H1 (cell line): Measurements from ENCODE around the gene ANKRD13C. TPM values are rescaled to one million over a fixed set of nuclear protein-coding genes. Genes with fewer than 3 reads are reported as not detected.

Experiments used
- CTCF ChIA-PET: fragments of 300-600 bp; sonication (Branson Sonifier 250); formaldehyde crosslinking; loops from one replicate; lab custom pipeline; 2021; ENCODE audit not compliant: partially characterized antibody; lab: Charles Lee
- POLR2A ChIA-PET: fragments of 300-600 bp; sonication (Branson Sonifier 250); formaldehyde crosslinking; loops from one replicate; lab custom pipeline; 2021; ENCODE audit warnings: inconsistent platforms; ENCODE audit not compliant: partially characterized antibody; lab: Charles Lee
- DNase-seq, 2 experiments: peaks; one replicate each; pipeline versions ENCODE4 v3.0.0 to v3.0.0-alpha.2; 2010 to 2022; ENCODE audit warnings: low spot score in 2 of 2, low read depth in 1 of 2, mixed read lengths in 1 of 2
- FAIRE-seq: peaks from 2 replicates; lab custom pipeline; 2011; peaks lifted over from hg19 to GRCh38; lab: Jason Lieb, UNC
- H2AFZ ChIP-seq: 2 replicates; pipeline ENCODE4 v1.8.1; 2012; ENCODE audit warnings: low read length, inconsistent platforms
- H2AK5ac ChIP-seq: 2 replicates; pipeline ENCODE4 v1.6.1; 2013; ENCODE audit warnings: low read depth, low read length
- H2BK120ac ChIP-seq: replicated peaks from 2 replicates; pipeline ENCODE3; 2013; ENCODE audit warnings: low read depth, low read length, inconsistent platforms
- H2BK12ac ChIP-seq: 2 replicates; pipeline ENCODE4 v1.6.1; 2013; ENCODE audit warnings: low read depth, low read length
- H2BK15ac ChIP-seq: 2 replicates; pipeline ENCODE4 v1.6.1; 2013; ENCODE audit warnings: low read length
- H2BK20ac ChIP-seq: 2 replicates; pipeline ENCODE4 v1.6.1; 2013; ENCODE audit warnings: low read length
- H2BK5ac ChIP-seq: 2 replicates; pipeline ENCODE4 v1.6.1; 2013; ENCODE audit warnings: low read depth, low read length
- H3K14ac ChIP-seq: 2 replicates; pipeline ENCODE4 v1.6.1; 2013; ENCODE audit warnings: inconsistent platforms; ENCODE audit not compliant: insufficient read length
- H3K18ac ChIP-seq: 2 replicates; pipeline ENCODE4 v1.6.1; 2013; ENCODE audit warnings: low read length; ENCODE audit errors: extremely low read depth
- H3K23ac ChIP-seq: 2 replicates; pipeline ENCODE4 v1.6.1; 2013; ENCODE audit warnings: inconsistent platforms; ENCODE audit not compliant: insufficient read length
- H3K23me2 ChIP-seq: 2 replicates; pipeline ENCODE4 v1.6.1; 2013; ENCODE audit warnings: low read depth, low read length
- H3K27ac ChIP-seq: 2 replicates; pipeline ENCODE4 v1.6.1; 2011; ENCODE audit warnings: low read depth, low read length, inconsistent platforms
- H3K27me3 ChIP-seq, 4 experiments: replicated peaks in 1 of 4; 1 replicate in 1 of 4; 2 replicates in 3 of 4; pipeline versions ENCODE4 v1.6.1 to v1.8.1; 2011 to 2013; ENCODE audit warnings: low read length in 3 of 4, mild to moderate bottlenecking in 3 of 4, inconsistent platforms in 2 of 4, mixed read lengths in 2 of 4, moderate library complexity in 1 of 4; ENCODE audit not compliant: control insufficient read depth in 3 of 4, insufficient read depth in 3 of 4; ENCODE audit errors: extremely low read depth in 1 of 4
- H3K36me3 ChIP-seq, 4 experiments: 2 replicates each; pipeline versions ENCODE4 v1.6.1 to v1.8.1; 2011 to 2013; ENCODE audit warnings: mild to moderate bottlenecking in 4 of 4, low read length in 3 of 4, moderate library complexity in 2 of 4, control low read depth in 1 of 4, inconsistent platforms in 1 of 4; ENCODE audit not compliant: insufficient read depth in 4 of 4, control insufficient read depth in 2 of 4
- H3K4ac ChIP-seq: replicated peaks from 2 replicates; pipeline ENCODE3; 2013; ENCODE audit warnings: low read length, low read depth, mixed read lengths, inconsistent platforms; ENCODE audit not compliant: insufficient read length
- H3K4me1 ChIP-seq, 4 experiments: replicated peaks in 1 of 4; 1 replicate in 1 of 4; 2 replicates in 3 of 4; pipeline versions ENCODE4 v1.6.1 to v1.8.1; 2011 to 2013; ENCODE audit warnings: low read length in 3 of 4, inconsistent platforms in 2 of 4, mixed read lengths in 1 of 4; ENCODE audit not compliant: insufficient read depth in 4 of 4, control insufficient read depth in 3 of 4
- H3K4me2 ChIP-seq, 2 experiments: 2 replicates each; pipeline versions ENCODE4 v1.6.1 to v1.8.1; 2011 to 2013; ENCODE audit warnings: low read depth in 2 of 2, low read length in 2 of 2, control low read depth in 1 of 2, inconsistent platforms in 1 of 2, mild to moderate bottlenecking in 1 of 2; ENCODE audit not compliant: insufficient read depth in 1 of 2
- H3K4me3 ChIP-seq, 4 experiments: fragments of 200-600, 300-600 bp in 1 of 4; sonication (generic), shearing (Covaris generic), sonication (Bioruptor Twin) in 1 of 4; 2 replicates each; pipeline versions ENCODE4 v1.5.1 to v1.8.1; 2011 to 2016; ENCODE audit warnings: low read length in 4 of 4, low read depth in 3 of 4, control low read depth in 2 of 4, inconsistent platforms in 2 of 4, mild to moderate bottlenecking in 2 of 4, mixed read lengths in 1 of 4, moderate library complexity in 1 of 4; ENCODE audit not compliant: insufficient read depth in 2 of 4; ENCODE audit errors: extremely low read depth in 1 of 4
- H3K56ac ChIP-seq: replicated peaks from 2 replicates; pipeline ENCODE3; 2013; ENCODE audit warnings: low read depth, mild to moderate bottlenecking, mixed read lengths, low read length, inconsistent platforms; ENCODE audit not compliant: insufficient read length
- H3K79me1 ChIP-seq: 2 replicates; pipeline ENCODE4 v1.6.1; 2013; ENCODE audit warnings: low read depth, low read length, control low read depth
- H3K79me2 ChIP-seq, 2 experiments: 2 replicates each; pipeline versions ENCODE4 v1.6.1 to v1.8.1; 2012 to 2013; ENCODE audit warnings: low read length in 2 of 2, mild to moderate bottlenecking in 2 of 2, inconsistent platforms in 1 of 2; ENCODE audit not compliant: insufficient read depth in 2 of 2, control insufficient read depth in 1 of 2
- H3K9ac ChIP-seq, 4 experiments: replicated peaks in 1 of 4; 1 replicate in 1 of 4; 2 replicates in 3 of 4; pipeline versions ENCODE4 v1.6.1 to v1.8.1; 2011 to 2013; ENCODE audit warnings: low read depth in 3 of 4, low read length in 3 of 4, control low read depth in 2 of 4, mild to moderate bottlenecking in 2 of 4, moderate library complexity in 2 of 4, inconsistent platforms in 1 of 4; ENCODE audit errors: extremely low read depth in 1 of 4
- H3K9me3 ChIP-seq, 2 experiments: 2 replicates each; pipeline versions ENCODE4 v1.6.1 to v1.8.1; 2012 to 2013; ENCODE audit warnings: mild to moderate bottlenecking in 2 of 2, moderate library complexity in 2 of 2, control low read depth in 1 of 2, inconsistent platforms in 1 of 2, low read depth in 1 of 2, low read length in 1 of 2, mixed read lengths in 1 of 2; ENCODE audit not compliant: insufficient read depth in 2 of 2
- H4K20me1 ChIP-seq, 2 experiments: replicated peaks in 1 of 2; 2 replicates each; pipeline versions ENCODE3 to v1.8.1; 2011 to 2013; ENCODE audit warnings: inconsistent platforms in 2 of 2, low read length in 2 of 2, mild to moderate bottlenecking in 1 of 2; ENCODE audit not compliant: insufficient read depth in 2 of 2, control insufficient read depth in 1 of 2
- H4K5ac ChIP-seq: 2 replicates; pipeline ENCODE4 v1.6.1; 2013; ENCODE audit warnings: low read length, low read depth, mixed read lengths, inconsistent platforms; ENCODE audit not compliant: insufficient read length
- H4K8ac ChIP-seq: 2 replicates; pipeline ENCODE4 v1.8.0; 2013; ENCODE audit warnings: mild to moderate bottlenecking, moderate library complexity, low read length, inconsistent platforms; ENCODE audit not compliant: insufficient read depth; ENCODE audit errors: extremely low read depth
- H4K91ac ChIP-seq: replicated peaks from 2 replicates; pipeline ENCODE3; 2013; ENCODE audit warnings: low read length, mixed read lengths, inconsistent platforms; ENCODE audit not compliant: insufficient read length
- CBX5 ChIP-seq: fragments of 300-800, 300-1000 bp; sonication (generic); IDR thresholded peaks from 2 replicates; pipeline ENCODE4 v1.7.1; 2016; ENCODE audit warnings: antibody characterized with exemption, low read length, low read depth
- GTF2F1 ChIP-seq: IDR thresholded peaks from 2 replicates; pipeline ENCODE4 v1.6.1; 2012; ENCODE audit warnings: low read depth, low read length, improper control_type of control experiment, borderline replicate concordance
- RNF2 ChIP-seq: fragments of 200-900, 300-1000 bp; sonication (generic); IDR thresholded peaks from 2 replicates; pipeline ENCODE4 v1.7.1; 2016; ENCODE audit warnings: borderline replicate concordance, low read depth, mild to moderate bottlenecking, antibody characterized with exemption, low read length; ENCODE audit not compliant: poor library complexity, severe bottlenecking; ENCODE audit errors: missing control alignments
- YY1 ChIP-seq: IDR thresholded peaks from 2 replicates; pipeline ENCODE4 v1.6.1; 2011; ENCODE audit warnings: low read depth, mild to moderate bottlenecking, low read length
- whole genome bisulfite sequencing, 2 experiments: shearing (Covaris generic) in 1 of 2; methylation state at CpG; one replicate each; pipeline versions ENCODE4 v1.1.6 to v1.1.7; 2013 to 2015; ENCODE audit warnings: low lambda C conversion rate in 2 of 2, mixed read lengths in 2 of 2, inconsistent platforms in 1 of 2, low coverage in 1 of 2, missing lambda C conversion rate in 1 of 2; ENCODE audit not compliant: insufficient replicate concordance in 2 of 2, insufficient coverage in 1 of 2, insufficient read length in 1 of 2; ENCODE audit errors: extremely low coverage in 1 of 2, missing lambda C conversion rate in 1 of 2; 5-methylcytosine and 5-hydroxymethylcytosine counted together
- polyA plus RNA-seq, 7 experiments: library from polyadenylated mRNA; depleted of rRNA in 3 of 7; stranded (reverse) in 5 of 7; unstranded in 2 of 7; fragments of >200 nt in 5 of 7; fragments of 200-250 nt in 2 of 7; gene quantifications; 1 replicate in 5 of 7; 2 replicates in 1 of 7; 4 replicates in 1 of 7; pipeline versions ENCODE4 v1.2.1 to v1.2.3, GENCODE V29; 2011 to 2013; ENCODE audit warnings: missing spikeins in 2 of 7, mixed read lengths in 2 of 7
- total RNA-seq: library from RNA; stranded (reverse); fragmentation: NEBNext Ultra II Directional; extraction: Animal tissue kit (Norgen Biotek cat#: 25700); gene quantifications from 2 replicates; pipeline ENCODE4 v1.2.1, GENCODE V29; 2021

The ANKRD13C gene
- total and polyA plus RNA-seq, 2 of the 8 experiments (the other 6 are each of a cell fraction or from before 2014, with no cell fraction given): 4.8 to 21.7 TPM

DNA sequence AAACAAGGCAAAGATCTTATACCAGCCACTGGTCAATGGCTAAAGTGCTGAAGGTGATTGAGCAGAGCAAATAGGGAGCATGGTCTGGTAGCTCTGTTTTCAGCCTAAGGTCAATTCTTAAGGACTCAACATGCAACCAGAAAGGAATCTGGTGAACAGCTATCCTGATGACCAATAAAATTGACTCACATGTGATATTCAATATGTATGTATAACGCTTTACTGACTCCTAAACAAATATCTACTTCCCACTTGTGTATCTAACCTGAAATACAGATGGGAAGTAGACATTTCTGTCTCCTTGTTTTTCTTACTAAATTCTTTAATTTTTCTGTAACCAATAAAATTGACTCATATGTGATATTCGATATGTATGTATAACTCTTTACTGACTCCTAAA lies 31.6 kb upstream of the ANKRD13C start:
- no peak overlapping the region for H2BK20ac ChIP-seq
- H4K8ac ChIP-seq: no peak overlapping the region
- no peak for DNase-seq
- H4K20me1 ChIP-seq: no peaks in the 10 kb centered on the region
- H2AFZ ChIP-seq: no peak overlapping the region
- H3K27ac ChIP-seq: no peak overlapping the region
- no peaks in the 10 kb centered on the region for H3K9me3 ChIP-seq
- H2BK5ac ChIP-seq: no peak overlapping the region
- H2AK5ac ChIP-seq: no peak overlapping the region
- H3K4ac ChIP-seq: no peak overlapping the region
- no peak overlapping the region for H4K91ac ChIP-seq
- no peaks in the 10 kb centered on the region for H3K36me3 ChIP-seq
- FAIRE-seq: no peak
- H3K4me3 ChIP-seq: no peak overlapping the region
- no peak overlapping the region for H3K9ac ChIP-seq
- no peak overlapping the region for H3K56ac ChIP-seq
- POLR2A ChIA-PET: interaction anchor here (9.2 kb wide), 1 partner anchor 25 kb away, joined by 58 read pairs; the partner anchor contains the start of gene CTH
- H3K23me2 ChIP-seq: no peaks in the 10 kb centered on the region
- H3K23ac ChIP-seq: no peak overlapping the region
- H3K4me1 ChIP-seq: no peaks in the 10 kb centered on the region
- H3K79me1 ChIP-seq: no peaks in the 10 kb centered on the region
- H3K18ac ChIP-seq: no peak overlapping the region
- H2BK15ac ChIP-seq: no peak overlapping the region
- 95% methylated on average over 2 of the region's 2 CpGs; no CpG with 5 or more reads in 1 of the 2 experiments for WGBS, 2 experiments
- H3K4me2 ChIP-seq: no peak overlapping the region
- no peaks in the 10 kb centered on the region for H3K27me3 ChIP-seq
- no peak overlapping the region for H3K14ac ChIP-seq
- H2BK12ac ChIP-seq: no peak overlapping the region
- no peak overlapping the region for H2BK120ac ChIP-seq
- no peak overlapping the region for H4K5ac ChIP-seq
- CTCF ChIA-PET: no interaction called here
- no peaks in the 10 kb centered on the region for H3K79me2 ChIP-seq
- TF ChIP-seq CBX5 (no peak), GTF2F1 (no peak), YY1 (no peak), RNF2 (no peak)
